Urothelium cell line (cell line): ENCODE data around the gene RAB23.
A peak's percentile ranks its signal among the peaks of the same experiment; 100 is the strongest.

Experiments used
- DNase-seq: peaks from one replicate; pipeline ENCODE4 v3.0.0; 2011; ENCODE audit warnings: low spot score, mixed read lengths
- FAIRE-seq: peaks from 2 replicates; lab custom pipeline; 2011; peaks lifted over from hg19 to GRCh38; lab: Jason Lieb, UNC

RAB23 gene

GRCh38 chr6:57183336-57183735 lies 38.8 kb downstream of the RAB23 start:
- DNase-seq (no peak), FAIRE-seq (no peak)

GRCh38 chr6:57182017-57182432 lies 40.1 kb downstream of the RAB23 start:
- DNase-seq (no peak), FAIRE-seq (no peak)

GRCh38 chr6:57180596-57180995 lies 41.5 kb downstream of the RAB23 start:
- no peak for FAIRE-seq

GRCh38 chr6:57177545-57178265 lies 44.4 kb downstream of the RAB23 start:
- no peak for DNase-seq
- no peak for FAIRE-seq

More at GRCh38 chr6:57180596-57180995, 41.5 kb downstream of the RAB23 start:
- DNase-seq, result no peak

GRCh38 chr6:57174511-57174907 lies 47.6 kb downstream of the RAB23 start:
- FAIRE-seq (no peak), DNase-seq (no peak)

DNA sequence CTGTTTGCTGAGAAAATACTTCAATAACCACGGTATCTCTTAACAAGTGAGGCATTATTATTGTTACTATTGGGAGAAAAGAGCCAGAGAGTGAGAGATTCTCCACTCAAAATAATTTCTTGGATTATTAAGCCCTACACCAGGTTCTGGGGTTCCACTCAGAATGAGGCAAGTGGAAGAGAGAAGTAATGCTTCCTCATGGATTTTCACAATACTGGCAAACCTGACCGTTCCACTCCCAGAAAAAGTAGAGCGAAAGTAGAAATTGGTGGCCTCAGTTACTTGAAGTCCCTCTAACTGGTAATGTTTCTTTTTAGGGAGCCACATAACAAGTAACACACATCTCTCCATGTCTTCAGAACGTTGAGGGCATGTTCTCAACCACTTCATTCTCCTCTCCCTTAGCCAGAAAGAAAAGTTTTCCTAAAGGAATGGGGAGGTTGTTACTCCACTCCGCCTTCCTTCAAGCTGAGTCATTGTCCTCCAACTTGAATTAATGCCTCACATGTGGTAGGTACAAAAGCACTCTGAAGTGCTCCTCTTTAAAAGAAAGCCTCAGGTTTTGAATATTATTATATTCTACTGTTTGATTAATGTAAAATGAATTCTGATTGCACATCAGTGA lies 48.1 kb downstream of the RAB23 start:
- FAIRE-seq (no peak), DNase-seq (peak; percentile 58)

DNA sequence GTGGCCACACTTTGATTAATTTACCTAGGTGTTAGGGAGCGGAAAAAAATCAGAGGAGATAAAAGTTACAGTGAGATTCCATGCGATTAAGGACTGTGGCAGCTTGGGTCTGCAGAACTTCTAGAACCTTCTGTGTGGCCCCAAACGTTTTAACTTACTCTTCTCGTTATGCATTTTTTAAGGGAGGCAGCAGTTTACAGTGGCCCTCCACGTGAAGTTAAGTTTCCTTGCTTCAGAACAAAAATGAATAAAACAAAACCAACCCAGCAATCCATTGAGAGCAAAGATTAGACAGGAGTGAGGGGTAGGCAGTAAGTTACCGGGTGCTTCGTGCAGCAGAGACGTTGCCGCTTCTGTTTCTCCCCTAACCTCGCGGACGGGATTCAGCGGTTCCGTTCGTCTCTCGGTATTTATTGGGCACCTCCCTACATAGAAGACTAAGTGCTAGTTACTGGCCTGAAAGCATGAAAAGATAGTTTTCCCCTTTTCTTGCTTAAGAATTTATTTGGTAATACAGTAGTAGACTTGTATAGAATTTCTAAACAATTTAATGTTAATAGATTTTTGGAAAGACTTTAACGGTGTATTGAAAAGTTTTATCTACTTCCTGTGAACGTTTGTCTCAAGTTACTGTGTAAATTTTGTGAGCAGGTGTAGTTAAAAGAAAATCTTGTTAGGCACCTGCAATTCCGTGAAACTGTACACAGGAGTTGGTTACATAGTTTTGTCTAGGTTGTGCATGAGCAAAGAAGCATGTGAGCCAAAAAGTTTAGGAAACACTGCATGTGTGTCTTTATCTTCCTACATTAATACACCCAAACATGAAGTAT lies 48.8 kb downstream of the RAB23 start:
- peak; percentile 50 for DNase-seq
- no peak for FAIRE-seq

GRCh38 chr6:57172136-57173055 lies 49.7 kb downstream of the RAB23 start, which contains the start of gene BAG2:
Gene BAG2 (plus strand): TSS chr6:57172326. CDS start chr6:57172698, 372 bp downstream.
- DNase-seq (peak; percentile 92), FAIRE-seq (no peak)

- FAIRE-seq (no peak), DNase-seq (no peak)
These were observed 57.0 kb downstream of the RAB23 start for GRCh38 chr6:57165080-57165479.

DNA sequence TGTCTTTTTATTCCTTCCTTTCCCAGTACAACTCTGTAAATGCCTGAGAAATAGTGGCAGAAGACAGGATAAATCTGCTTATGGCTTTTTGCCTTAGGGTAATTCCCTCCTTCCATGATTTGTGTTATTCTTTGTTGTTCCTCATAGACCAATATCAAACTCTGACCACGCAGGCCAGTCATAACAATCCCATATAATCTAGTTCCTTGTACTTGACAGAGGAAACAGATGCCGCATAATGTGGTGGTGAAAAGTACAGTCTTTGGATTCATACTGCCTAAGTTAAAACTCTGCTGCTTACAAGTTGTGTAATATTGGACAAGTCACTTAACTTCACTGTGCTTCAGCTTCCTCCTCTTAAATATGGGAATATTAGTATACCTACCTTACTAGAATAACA lies 58.2 kb downstream of the RAB23 start:
- FAIRE-seq, result no peak
- DNase-seq, result no peak

DNA sequence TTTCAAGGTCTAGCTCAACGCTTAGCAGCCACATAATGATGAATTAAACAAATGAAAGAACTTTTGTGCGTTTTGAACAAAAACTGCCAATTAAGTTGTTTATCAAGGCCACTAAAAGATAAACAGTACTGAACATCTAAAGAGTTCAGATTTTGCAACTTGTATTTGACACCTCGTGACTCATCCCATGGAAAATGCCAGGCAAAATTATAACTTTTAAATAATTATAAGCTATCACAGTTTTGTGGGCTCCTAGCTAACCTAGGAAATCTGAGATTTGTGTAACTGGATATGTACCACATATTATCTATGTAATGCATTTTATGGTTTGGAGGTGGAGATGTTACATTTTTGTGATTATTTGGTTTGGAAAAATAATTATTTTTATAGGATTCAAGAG lies 59.6 kb downstream of the RAB23 start:
- DNase-seq (no peak), FAIRE-seq (no peak)

DNA sequence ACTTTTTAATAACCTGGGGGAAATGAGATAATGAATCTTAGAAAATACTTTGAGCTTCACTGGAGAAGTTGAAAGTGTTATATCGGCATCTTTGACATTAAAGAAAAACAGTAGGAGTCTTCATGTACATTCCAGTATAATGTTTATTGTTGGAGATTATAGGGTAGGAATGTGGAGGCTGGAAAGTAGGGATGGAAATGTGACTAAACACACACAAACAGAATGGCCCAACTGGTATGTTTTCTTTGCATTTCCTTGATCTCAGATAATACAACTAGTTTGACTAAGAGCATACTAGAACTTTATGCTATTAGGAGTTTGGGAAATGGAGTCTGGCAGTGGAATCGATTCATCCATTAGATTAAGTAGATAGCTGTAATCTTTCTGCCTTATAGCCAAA lies 60.1 kb downstream of the RAB23 start:
- DNase-seq (no peak), FAIRE-seq (no peak)

GRCh38 chr6:57159127-57159526 lies 63.0 kb downstream of the RAB23 start:
- FAIRE-seq, result no peak
- no peak for DNase-seq

- DNase-seq (no peak), FAIRE-seq (no peak)
These were observed 63.4 kb downstream of the RAB23 start for GRCh38 chr6:57158658-57159057.

GRCh38 chr6:57147955-57148858 lies 73.9 kb downstream of the RAB23 start:
- no peak for DNase-seq
- no peak for FAIRE-seq

- no peak for DNase-seq
- FAIRE-seq, result peak; percentile 37
These were observed 74.7 kb downstream of the RAB23 start for GRCh38 chr6:57147401-57147800.

DNA sequence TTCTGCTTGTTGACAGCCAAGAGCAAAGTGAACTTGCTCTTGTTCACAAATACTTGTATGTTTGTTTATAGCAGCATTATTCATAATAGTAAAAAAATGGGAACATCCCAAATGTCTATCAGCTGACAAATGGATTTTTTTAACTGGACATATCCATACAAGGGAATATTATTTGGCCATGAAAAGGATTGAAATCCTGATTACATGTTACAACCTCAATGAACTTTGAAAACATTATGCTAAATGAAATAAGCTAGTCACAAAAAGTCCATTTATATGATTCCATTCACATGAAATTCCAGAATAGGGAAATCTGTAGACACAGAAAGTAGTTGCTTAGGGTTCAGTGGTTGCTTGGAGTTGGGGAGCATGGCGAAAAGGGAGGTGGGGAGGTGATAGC lies 78.4 kb downstream of the RAB23 start:
- DNase-seq, result no peak
- FAIRE-seq, result no peak

DNA sequence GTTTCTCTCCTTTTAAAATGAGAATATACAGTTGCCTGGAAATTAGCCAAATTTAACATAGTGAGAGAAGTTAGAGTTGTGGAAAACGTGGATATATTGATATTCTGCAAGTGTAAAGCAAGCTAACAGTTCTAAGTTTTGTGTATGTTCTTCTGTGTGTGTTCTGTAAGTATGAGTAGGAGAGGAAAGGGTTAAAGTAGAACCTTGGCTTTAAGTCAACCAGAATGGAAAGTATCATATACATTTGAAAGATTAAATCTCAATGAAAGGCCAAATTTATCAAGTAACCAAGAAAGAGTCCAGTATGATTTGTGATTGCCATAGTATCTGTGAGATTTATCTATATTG lies 80.0 kb downstream of the RAB23 start:
- no peak for DNase-seq
- FAIRE-seq, result no peak

GRCh38 chr6:57141451-57142177 lies 80.5 kb downstream of the RAB23 start:
- FAIRE-seq, result no peak
- no peak for DNase-seq
